GM12872 (cell line): ENCODE measurements around the gene LGI2.

Experiments used
- CTCF ChIP-seq: IDR thresholded peaks from 3 replicates; pipeline ENCODE4 v1.5.1; 2011; ENCODE audit warnings: low read depth, mild to moderate bottlenecking, low read length, moderate library complexity; ENCODE audit not compliant: insufficient read depth

Gene LGI2

GRCh38 chr4:25020236-25020635 is 10.5 kb downstream of the LGI2 start:
- TF ChIP-seq CTCF: no peak

GRCh38 chr4:25019501-25019900 is 11.2 kb downstream of the LGI2 start:
- no peak for TF ChIP-seq CTCF

GRCh38 chr4:25015012-25015411 is 15.7 kb downstream of the LGI2 start:
- TF ChIP-seq CTCF: no peak

GRCh38 chr4:25013756-25014661 is 16.7 kb downstream of the LGI2 start:
- TF ChIP-seq CTCF: no peak

- no peak for TF ChIP-seq CTCF
Observed at GRCh38 chr4:25012655-25013054, 18.1 kb downstream of the LGI2 start.

- TF ChIP-seq CTCF: no peak
Observed at GRCh38 chr4:25011135-25011866, 19.4 kb downstream of the LGI2 start.

- no peak for TF ChIP-seq CTCF
Observed at GRCh38 chr4:25007598-25007997, 23.1 kb downstream of the LGI2 start.
